Inferior parietal cortex (tissue), 1 donor: ENCODE measurements around the gene METTL23.
"Not testable (repeated sequence)": the region's sequence is repeated elsewhere in the genome, so short reads cannot be mapped to it uniquely, and the experiment has no call there.

Experiments
- DNase-seq: peaks from one replicate; pipeline ENCODE4 v3.0.0-alpha.2; 2016; ENCODE audit errors: extremely low spot score

The METTL23 gene

GRCh38 chr17:76695059-76695831 lies 31.4 kb upstream of the METTL23 start:
- no peak for DNase-seq

- no peak for DNase-seq
Measured at GRCh38 chr17:76696763-76697701, 29.6 kb upstream of the METTL23 start.

- no peak for DNase-seq
Measured at GRCh38 chr17:76697702-76698465, 28.8 kb upstream of the METTL23 start.

GRCh38 chr17:76698466-76698977 lies 28.1 kb upstream of the METTL23 start:
- not testable (repeated sequence) for DNase-seq

GRCh38 chr17:76700270-76700616 lies 26.4 kb upstream of the METTL23 start:
- DNase-seq = no peak

GRCh38 chr17:76700617-76701470 lies 25.8 kb upstream of the METTL23 start:
- no peak for DNase-seq

- no peak for DNase-seq
Measured at GRCh38 chr17:76701471-76701967, 25.1 kb upstream of the METTL23 start.

GRCh38 chr17:76702076-76702475 lies 24.6 kb upstream of the METTL23 start:
- DNase-seq = no peak

- DNase-seq = no peak
Measured at GRCh38 chr17:76702941-76703637, 23.6 kb upstream of the METTL23 start.

GRCh38 chr17:76704805-76705204 lies 21.8 kb upstream of the METTL23 start:
- DNase-seq = no peak

GRCh38 chr17:76706817-76707216 lies 19.8 kb upstream of the METTL23 start:
- DNase-seq = no peak

- peak; percentile 57 for DNase-seq
Measured at GRCh38 chr17:76707985-76708807, 18.4 kb upstream of the METTL23 start.

GRCh38 chr17:76709077-76709950 lies 17.3 kb upstream of the METTL23 start:
- no peak for DNase-seq

- not testable (repeated sequence) for DNase-seq
Measured at GRCh38 chr17:76709951-76710862, 16.4 kb upstream of the METTL23 start.

GRCh38 chr17:76710863-76711611 lies 15.6 kb upstream of the METTL23 start, which contains the start of gene MXRA7:
TSS of gene MXRA7 (minus strand) at chr17:76710965. CDS start at chr17:76710946, 19 bp downstream.
- no peak for DNase-seq

- not testable (repeated sequence) for DNase-seq
Measured at GRCh38 chr17:76712321-76712720, 14.3 kb upstream of the METTL23 start.
